GM12864 (cell line): Measurements from ENCODE around the gene CYP26A1.

Source experiments
- DNase-seq: peaks from one replicate; pipeline ENCODE4 v3.0.0-alpha.2; 2011; ENCODE audit warnings: low read depth
- H3K4me3 ChIP-seq: 2 replicates; pipeline ENCODE4 v1.5.1; 2011; ENCODE audit warnings: mild to moderate bottlenecking, low read depth, low read length, control low read depth
- CTCF ChIP-seq: IDR thresholded peaks from 2 replicates; pipeline ENCODE4 v1.5.1; 2011; ENCODE audit warnings: low read depth, mild to moderate bottlenecking, moderate library complexity, low read length, control low read depth, inconsistent platforms; ENCODE audit errors: missing control alignments

The CYP26A1 gene

GRCh38 chr10:93034426-93034825 lies 39.3 kb upstream of the CYP26A1 start:
- DNase-seq, result no peak
- TF ChIP-seq CTCF, result no peak
- no peak overlapping the region for H3K4me3 ChIP-seq

GRCh38 chr10:93039110-93039509 lies 34.6 kb upstream of the CYP26A1 start:
- TF ChIP-seq CTCF, result no peak
- DNase-seq, result no peak
- no peak overlapping the region for H3K4me3 ChIP-seq

- no peak overlapping the region for H3K4me3 ChIP-seq
- peak; percentile 3 for DNase-seq
- peak; percentile 57 for TF ChIP-seq CTCF
These were observed 34.0 kb upstream of the CYP26A1 start for GRCh38 chr10:93039721-93040120.

GRCh38 chr10:93054486-93054885 lies 19.2 kb upstream of the CYP26A1 start:
- no peak for TF ChIP-seq CTCF
- H3K4me3 ChIP-seq, result no peak overlapping the region
- DNase-seq, result no peak

- no peak for TF ChIP-seq CTCF
- no peak for DNase-seq
- no peak overlapping the region for H3K4me3 ChIP-seq
These were observed 15.6 kb upstream of the CYP26A1 start for GRCh38 chr10:93058139-93058538.

- TF ChIP-seq CTCF, result no peak
- DNase-seq, result no peak
- no peak within 1 kb of the TSS for H3K4me3 ChIP-seq
These were observed 13.5 kb upstream of the CYP26A1 start, which contains the start of gene CYP26C1 for GRCh38 chr10:93059975-93060886. Gene CYP26C1 (plus strand): TSS chr10:93060798. CDS start chr10:93061264, 466 bp downstream.
